ENCODE results near the gene GAL3ST3.

GAL3ST3 gene

DNA sequence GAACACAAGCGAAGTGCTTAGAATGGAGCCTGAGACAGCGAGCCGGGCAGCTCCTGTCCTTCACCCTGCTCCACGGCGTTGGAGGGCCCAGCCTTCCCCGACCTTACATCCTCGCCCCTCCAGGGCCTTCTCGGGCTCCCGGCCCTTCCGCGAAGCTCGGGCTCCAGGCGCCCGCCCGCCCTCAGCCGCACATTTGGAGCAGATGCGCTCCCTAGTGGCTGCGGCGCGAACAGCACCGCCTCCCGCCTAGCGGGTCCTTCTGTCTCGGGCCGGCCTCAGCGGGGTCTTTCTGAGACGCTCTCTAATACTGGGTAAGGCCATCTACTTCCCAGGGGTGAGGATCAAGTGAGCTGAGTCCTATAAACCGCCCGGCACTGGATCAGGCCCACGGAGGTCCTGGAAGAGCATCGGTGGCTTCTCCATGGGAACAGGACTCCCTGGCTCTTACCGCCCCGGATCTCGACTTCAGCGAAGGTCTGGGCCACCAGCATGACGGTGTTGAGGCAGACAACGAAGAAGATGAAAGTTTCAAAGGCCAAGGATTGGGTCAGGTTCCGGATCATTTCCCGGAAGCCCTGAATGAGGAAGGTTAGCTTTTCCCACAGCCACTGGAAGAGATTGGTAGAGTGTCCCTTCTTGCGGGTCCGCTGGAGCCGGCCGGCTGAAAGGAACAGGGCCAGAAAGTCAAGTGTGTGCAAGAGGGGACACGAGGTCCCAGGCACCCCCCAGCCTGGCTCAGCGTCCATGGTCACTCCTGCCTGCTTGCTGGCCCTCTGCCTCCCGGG lies 26.4 kb downstream of the GAL3ST3 start:
- TF ChIP-seq, protein P1, sequence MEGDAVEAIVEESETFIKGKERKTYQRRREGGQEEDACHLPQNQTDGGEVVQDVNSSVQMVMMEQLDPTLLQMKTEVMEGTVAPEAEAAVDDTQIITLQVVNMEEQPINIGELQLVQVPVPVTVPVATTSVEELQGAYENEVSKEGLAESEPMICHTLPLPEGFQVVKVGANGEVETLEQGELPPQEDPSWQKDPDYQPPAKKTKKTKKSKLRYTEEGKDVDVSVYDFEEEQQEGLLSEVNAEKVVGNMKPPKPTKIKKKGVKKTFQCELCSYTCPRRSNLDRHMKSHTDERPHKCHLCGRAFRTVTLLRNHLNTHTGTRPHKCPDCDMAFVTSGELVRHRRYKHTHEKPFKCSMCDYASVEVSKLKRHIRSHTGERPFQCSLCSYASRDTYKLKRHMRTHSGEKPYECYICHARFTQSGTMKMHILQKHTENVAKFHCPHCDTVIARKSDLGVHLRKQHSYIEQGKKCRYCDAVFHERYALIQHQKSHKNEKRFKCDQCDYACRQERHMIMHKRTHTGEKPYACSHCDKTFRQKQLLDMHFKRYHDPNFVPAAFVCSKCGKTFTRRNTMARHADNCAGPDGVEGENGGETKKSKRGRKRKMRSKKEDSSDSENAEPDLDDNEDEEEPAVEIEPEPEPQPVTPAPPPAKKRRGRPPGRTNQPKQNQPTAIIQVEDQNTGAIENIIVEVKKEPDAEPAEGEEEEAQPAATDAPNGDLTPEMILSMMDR (IDR thresholded peaks at IDR 0.05; ENCODE audit: unreplicated experiment in 3 of 3) = peak; percentile 90 to 94 (median 92)
- H3K4me3 Mint-ChIP-seq = no peak overlapping the region
- H3K27me3 Mint-ChIP-seq (ENCODE audit: low read depth) = peaks cover 23% of the 10 kb centered on the region
- H3K27ac Mint-ChIP-seq = no peak overlapping the region
- H3K36me3 Mint-ChIP-seq (ENCODE audit: low read depth) = no peaks in the 10 kb centered on the region
- H3K4me1 Mint-ChIP-seq = no peaks in the 10 kb centered on the region
- no peaks in the 10 kb centered on the region for H3K9me3 Mint-ChIP-seq

DNA sequence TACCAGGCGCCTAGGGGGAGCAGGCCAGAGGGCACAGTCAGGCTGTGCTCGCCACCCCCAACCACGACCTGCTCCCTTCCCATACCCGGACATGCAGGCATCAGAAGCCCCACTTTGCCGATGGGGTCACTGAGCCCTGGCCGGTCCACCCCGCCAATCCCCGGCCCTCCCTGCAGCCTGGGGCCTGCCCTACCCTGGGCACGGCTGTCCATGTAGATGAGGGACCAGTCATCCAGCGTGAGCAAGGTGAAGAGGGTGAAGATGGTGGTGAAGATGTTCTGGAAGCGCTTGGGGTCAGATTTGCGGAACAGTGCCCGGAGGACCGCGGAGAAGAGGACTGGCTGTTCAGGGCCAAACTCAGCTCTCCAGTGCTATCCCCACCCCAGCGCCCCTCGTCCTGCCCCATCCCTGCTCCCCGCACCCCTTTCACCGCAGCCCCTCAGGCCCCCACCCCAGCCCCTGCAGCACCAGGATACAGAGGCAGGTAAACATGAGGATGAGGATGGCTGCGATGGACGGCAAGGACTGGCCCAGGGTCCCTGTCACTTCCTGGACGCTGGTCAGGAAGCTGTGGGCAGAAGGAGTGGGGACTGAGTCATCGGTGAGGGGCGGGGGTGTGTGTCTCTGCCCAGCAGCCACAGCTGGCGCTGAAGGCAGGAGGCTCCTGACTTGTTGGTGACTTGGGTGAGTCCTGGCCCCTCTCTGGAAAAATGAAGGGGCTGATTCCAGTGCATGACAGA lies 28.2 kb downstream of the GAL3ST3 start:
- TF ChIP-seq, protein P1 (IDR thresholded peaks at IDR 0.05; ENCODE audit: unreplicated experiment in 3 of 3) = no peak
- Mint-ChIP-seq H3K27ac (no peak overlapping the region), H3K4me1 (no peaks in the 10 kb centered on the region)

DNA sequence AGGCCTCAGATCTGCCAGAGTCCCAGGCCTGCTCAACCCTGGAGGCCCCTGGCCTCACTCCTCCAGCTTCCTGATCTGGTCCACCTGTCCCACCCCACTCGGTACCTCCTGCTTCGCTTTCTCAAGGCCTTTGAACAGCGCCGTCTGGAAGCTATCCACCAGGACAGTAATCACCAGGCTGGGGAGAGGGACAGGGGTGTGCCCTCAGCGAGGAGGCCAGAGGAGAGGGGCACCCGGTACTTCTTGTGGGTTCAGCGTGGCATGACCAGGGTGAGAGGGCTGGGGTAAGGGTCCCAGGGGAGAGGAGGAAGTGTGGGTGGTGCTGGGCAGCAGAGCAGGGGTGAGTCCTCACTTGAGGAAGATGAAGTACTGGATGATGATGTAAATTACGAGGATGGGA lies 28.7 kb downstream of the GAL3ST3 start:
- Mint-ChIP-seq H3K4me3 (no peak overlapping the region), H3K4me1 (no peaks in the 10 kb centered on the region), H3K27ac (no peak overlapping the region), H3K9me3 (no peaks in the 10 kb centered on the region), H3K27me3 (ENCODE audit: low read depth) (peaks cover 19% of the 10 kb centered on the region), H3K36me3 (ENCODE audit: low read depth) (no peaks in the 10 kb centered on the region)
- TF ChIP-seq, protein P1 (IDR thresholded peaks at IDR 0.05; ENCODE audit: unreplicated experiment in 3 of 3) = no peak

More for the DNA sequence above, 28.2 kb downstream of the GAL3ST3 start:
- H3K36me3 Mint-ChIP-seq (ENCODE audit: low read depth) = no peaks in the 10 kb centered on the region
- H3K9me3 Mint-ChIP-seq = no peaks in the 10 kb centered on the region
- H3K4me3 Mint-ChIP-seq = no peak overlapping the region
- H3K27me3 Mint-ChIP-seq (ENCODE audit: low read depth) = peaks cover 22% of the 10 kb centered on the region

DNA sequence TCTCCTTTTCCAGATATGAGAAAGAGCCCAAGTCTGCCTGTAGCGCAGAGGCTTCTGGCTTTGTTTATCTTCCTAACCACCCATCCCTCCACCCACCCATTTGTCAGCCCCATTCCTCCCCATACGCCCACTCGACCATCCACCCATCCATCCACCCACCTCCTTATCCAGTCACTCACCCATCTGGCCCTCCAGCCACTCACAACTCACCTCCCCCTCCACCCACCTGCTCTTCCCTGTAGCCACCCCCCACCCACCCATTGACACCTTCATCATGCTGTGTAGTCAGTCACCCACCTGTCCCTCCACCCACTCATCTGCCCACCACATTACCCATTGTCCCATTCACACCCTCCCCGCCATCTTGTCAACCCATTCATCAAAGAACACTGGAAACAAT lies 31.6 kb downstream of the GAL3ST3 start:
- no peaks in the 10 kb centered on the region for H3K9me3 Mint-ChIP-seq
- TF ChIP-seq, protein P1 (IDR thresholded peaks at IDR 0.05; ENCODE audit: unreplicated experiment in 3 of 3) = no peak
- no peaks in the 10 kb centered on the region for H3K4me1 Mint-ChIP-seq
- no peak overlapping the region for H3K27ac Mint-ChIP-seq
- no peak overlapping the region for H3K4me3 Mint-ChIP-seq
- H3K36me3 Mint-ChIP-seq (ENCODE audit: low read depth) = no peaks in the 10 kb centered on the region
- H3K27me3 Mint-ChIP-seq (ENCODE audit: low read depth) = peaks cover 3% of the 10 kb centered on the region

DNA sequence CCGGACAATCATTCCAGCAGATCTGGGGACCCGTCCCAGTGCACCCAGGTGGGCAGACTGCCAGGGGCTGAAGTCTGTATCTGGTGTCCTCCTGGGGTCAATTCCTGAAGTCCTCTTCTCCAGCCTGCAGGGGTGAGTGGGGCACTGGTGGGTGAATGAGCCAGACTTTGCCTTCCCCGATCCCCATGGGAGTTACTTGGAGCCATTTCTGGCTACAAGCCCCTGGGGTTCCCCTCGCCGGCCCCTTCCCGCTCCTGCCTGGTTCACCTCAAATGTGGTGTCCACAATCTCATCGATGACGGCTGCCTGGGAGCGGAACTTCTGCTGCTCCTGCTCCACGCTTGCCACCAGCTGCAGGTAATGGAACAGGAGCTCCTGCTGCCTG lies 32.2 kb downstream of the GAL3ST3 start:
- TF ChIP-seq, protein P1 (IDR thresholded peaks at IDR 0.05; ENCODE audit: unreplicated experiment in 3 of 3) = no peak
- H3K9me3 Mint-ChIP-seq = no peaks in the 10 kb centered on the region
- no peak overlapping the region for H3K4me3 Mint-ChIP-seq
- no peaks in the 10 kb centered on the region for H3K36me3 Mint-ChIP-seq (ENCODE audit: low read depth)
- H3K27me3 Mint-ChIP-seq (ENCODE audit: low read depth) = peaks cover 3% of the 10 kb centered on the region
- no peaks in the 10 kb centered on the region for H3K4me1 Mint-ChIP-seq
- no peak overlapping the region for H3K27ac Mint-ChIP-seq
